GM23248 (cell line): ENCODE results near the gene AGPAT3.

Source experiments
- EZH2 ChIP-seq: fragments of 200-600 bp; sonication (generic); IDR thresholded peaks from 2 replicates; pipeline ENCODE4 v1.6.1; 2018; ENCODE audit warnings: antibody characterized with exemption, mild to moderate bottlenecking; ENCODE audit not compliant: insufficient read depth, poor library complexity, severe bottlenecking
- EZH2phosphoT487 ChIP-seq: fragments of 200-600 bp; sonication (generic); IDR thresholded peaks from 2 replicates; pipeline ENCODE4 v1.6.1; 2018; ENCODE audit warnings: antibody characterized with exemption, moderate library complexity, mild to moderate bottlenecking, low read depth; ENCODE audit not compliant: insufficient read depth

GRCh38 chr21:43929217-43929971 is 64.4 kb downstream of the AGPAT3 start:
- TF ChIP-seq EZH2 (no peak), EZH2phosphoT487 (no peak)
